H1 (cell line): Measurements from ENCODE around the gene FGF21. TPM values are rescaled to one million over a fixed set of nuclear protein-coding genes. Genes with fewer than 3 reads are reported as not detected.
A peak's percentile ranks its signal among the peaks of the same experiment; 100 is the strongest.

ENCODE experiments used
- CTCF ChIA-PET: fragments of 300-600 bp; sonication (Branson Sonifier 250); formaldehyde crosslinking; loops from one replicate; lab custom pipeline; 2021; ENCODE audit not compliant: partially characterized antibody; lab: Charles Lee
- POLR2A ChIA-PET: fragments of 300-600 bp; sonication (Branson Sonifier 250); formaldehyde crosslinking; loops from one replicate; lab custom pipeline; 2021; ENCODE audit warnings: inconsistent platforms; ENCODE audit not compliant: partially characterized antibody; lab: Charles Lee
- DNase-seq, 2 experiments: peaks; one replicate each; pipeline versions ENCODE4 v3.0.0 to v3.0.0-alpha.2; 2010 to 2022; ENCODE audit warnings: low spot score in 2 of 2, low read depth in 1 of 2, mixed read lengths in 1 of 2
- FAIRE-seq: peaks from 2 replicates; lab custom pipeline; 2011; peaks lifted over from hg19 to GRCh38; lab: Jason Lieb, UNC
- H2AFZ ChIP-seq: 2 replicates; pipeline ENCODE4 v1.8.1; 2012; ENCODE audit warnings: low read length, inconsistent platforms
- H2AK5ac ChIP-seq: 2 replicates; pipeline ENCODE4 v1.6.1; 2013; ENCODE audit warnings: low read depth, low read length
- H2BK120ac ChIP-seq: replicated peaks from 2 replicates; pipeline ENCODE3; 2013; ENCODE audit warnings: low read depth, low read length, inconsistent platforms
- H2BK12ac ChIP-seq: 2 replicates; pipeline ENCODE4 v1.6.1; 2013; ENCODE audit warnings: low read depth, low read length
- H2BK15ac ChIP-seq: 2 replicates; pipeline ENCODE4 v1.6.1; 2013; ENCODE audit warnings: low read length
- H2BK20ac ChIP-seq: 2 replicates; pipeline ENCODE4 v1.6.1; 2013; ENCODE audit warnings: low read length
- H2BK5ac ChIP-seq: 2 replicates; pipeline ENCODE4 v1.6.1; 2013; ENCODE audit warnings: low read depth, low read length
- H3K14ac ChIP-seq: 2 replicates; pipeline ENCODE4 v1.6.1; 2013; ENCODE audit warnings: inconsistent platforms; ENCODE audit not compliant: insufficient read length
- H3K18ac ChIP-seq: 2 replicates; pipeline ENCODE4 v1.6.1; 2013; ENCODE audit warnings: low read length; ENCODE audit errors: extremely low read depth
- H3K23ac ChIP-seq: 2 replicates; pipeline ENCODE4 v1.6.1; 2013; ENCODE audit warnings: inconsistent platforms; ENCODE audit not compliant: insufficient read length
- H3K23me2 ChIP-seq: 2 replicates; pipeline ENCODE4 v1.6.1; 2013; ENCODE audit warnings: low read depth, low read length
- H3K27ac ChIP-seq: 2 replicates; pipeline ENCODE4 v1.6.1; 2011; ENCODE audit warnings: low read depth, low read length, inconsistent platforms
- H3K27me3 ChIP-seq, 4 experiments: replicated peaks in 1 of 4; 1 replicate in 1 of 4; 2 replicates in 3 of 4; pipeline versions ENCODE4 v1.6.1 to v1.8.1; 2011 to 2013; ENCODE audit warnings: low read length in 3 of 4, mild to moderate bottlenecking in 3 of 4, inconsistent platforms in 2 of 4, mixed read lengths in 2 of 4, moderate library complexity in 1 of 4; ENCODE audit not compliant: control insufficient read depth in 3 of 4, insufficient read depth in 3 of 4; ENCODE audit errors: extremely low read depth in 1 of 4
- H3K36me3 ChIP-seq, 4 experiments: 2 replicates each; pipeline versions ENCODE4 v1.6.1 to v1.8.1; 2011 to 2013; ENCODE audit warnings: mild to moderate bottlenecking in 4 of 4, low read length in 3 of 4, moderate library complexity in 2 of 4, control low read depth in 1 of 4, inconsistent platforms in 1 of 4; ENCODE audit not compliant: insufficient read depth in 4 of 4, control insufficient read depth in 2 of 4
- H3K4ac ChIP-seq: replicated peaks from 2 replicates; pipeline ENCODE3; 2013; ENCODE audit warnings: low read length, low read depth, mixed read lengths, inconsistent platforms; ENCODE audit not compliant: insufficient read length
- H3K4me1 ChIP-seq, 4 experiments: replicated peaks in 1 of 4; 1 replicate in 1 of 4; 2 replicates in 3 of 4; pipeline versions ENCODE4 v1.6.1 to v1.8.1; 2011 to 2013; ENCODE audit warnings: low read length in 3 of 4, inconsistent platforms in 2 of 4, mixed read lengths in 1 of 4; ENCODE audit not compliant: insufficient read depth in 4 of 4, control insufficient read depth in 3 of 4
- H3K4me2 ChIP-seq, 2 experiments: 2 replicates each; pipeline versions ENCODE4 v1.6.1 to v1.8.1; 2011 to 2013; ENCODE audit warnings: low read depth in 2 of 2, low read length in 2 of 2, control low read depth in 1 of 2, inconsistent platforms in 1 of 2, mild to moderate bottlenecking in 1 of 2; ENCODE audit not compliant: insufficient read depth in 1 of 2
- H3K4me3 ChIP-seq, 4 experiments: fragments of 200-600, 300-600 bp in 1 of 4; sonication (generic), shearing (Covaris generic), sonication (Bioruptor Twin) in 1 of 4; 2 replicates each; pipeline versions ENCODE4 v1.5.1 to v1.8.1; 2011 to 2016; ENCODE audit warnings: low read length in 4 of 4, low read depth in 3 of 4, control low read depth in 2 of 4, inconsistent platforms in 2 of 4, mild to moderate bottlenecking in 2 of 4, mixed read lengths in 1 of 4, moderate library complexity in 1 of 4; ENCODE audit not compliant: insufficient read depth in 2 of 4; ENCODE audit errors: extremely low read depth in 1 of 4
- H3K56ac ChIP-seq: replicated peaks from 2 replicates; pipeline ENCODE3; 2013; ENCODE audit warnings: low read depth, mild to moderate bottlenecking, mixed read lengths, low read length, inconsistent platforms; ENCODE audit not compliant: insufficient read length
- H3K79me1 ChIP-seq: 2 replicates; pipeline ENCODE4 v1.6.1; 2013; ENCODE audit warnings: low read depth, low read length, control low read depth
- H3K79me2 ChIP-seq, 2 experiments: 2 replicates each; pipeline versions ENCODE4 v1.6.1 to v1.8.1; 2012 to 2013; ENCODE audit warnings: low read length in 2 of 2, mild to moderate bottlenecking in 2 of 2, inconsistent platforms in 1 of 2; ENCODE audit not compliant: insufficient read depth in 2 of 2, control insufficient read depth in 1 of 2
- H3K9ac ChIP-seq, 4 experiments: replicated peaks in 1 of 4; 1 replicate in 1 of 4; 2 replicates in 3 of 4; pipeline versions ENCODE4 v1.6.1 to v1.8.1; 2011 to 2013; ENCODE audit warnings: low read depth in 3 of 4, low read length in 3 of 4, control low read depth in 2 of 4, mild to moderate bottlenecking in 2 of 4, moderate library complexity in 2 of 4, inconsistent platforms in 1 of 4; ENCODE audit errors: extremely low read depth in 1 of 4
- H3K9me3 ChIP-seq, 2 experiments: 2 replicates each; pipeline versions ENCODE4 v1.6.1 to v1.8.1; 2012 to 2013; ENCODE audit warnings: mild to moderate bottlenecking in 2 of 2, moderate library complexity in 2 of 2, control low read depth in 1 of 2, inconsistent platforms in 1 of 2, low read depth in 1 of 2, low read length in 1 of 2, mixed read lengths in 1 of 2; ENCODE audit not compliant: insufficient read depth in 2 of 2
- H4K20me1 ChIP-seq, 2 experiments: replicated peaks in 1 of 2; 2 replicates each; pipeline versions ENCODE3 to v1.8.1; 2011 to 2013; ENCODE audit warnings: inconsistent platforms in 2 of 2, low read length in 2 of 2, mild to moderate bottlenecking in 1 of 2; ENCODE audit not compliant: insufficient read depth in 2 of 2, control insufficient read depth in 1 of 2
- H4K5ac ChIP-seq: 2 replicates; pipeline ENCODE4 v1.6.1; 2013; ENCODE audit warnings: low read length, low read depth, mixed read lengths, inconsistent platforms; ENCODE audit not compliant: insufficient read length
- H4K8ac ChIP-seq: 2 replicates; pipeline ENCODE4 v1.8.0; 2013; ENCODE audit warnings: mild to moderate bottlenecking, moderate library complexity, low read length, inconsistent platforms; ENCODE audit not compliant: insufficient read depth; ENCODE audit errors: extremely low read depth
- H4K91ac ChIP-seq: replicated peaks from 2 replicates; pipeline ENCODE3; 2013; ENCODE audit warnings: low read length, mixed read lengths, inconsistent platforms; ENCODE audit not compliant: insufficient read length
- FOSL1 ChIP-seq: IDR thresholded peaks from 2 replicates; pipeline ENCODE4 v1.6.1; 2011; ENCODE audit warnings: mild to moderate bottlenecking, low read depth, low read length, moderate library complexity; ENCODE audit not compliant: insufficient read depth
- TBP ChIP-seq: IDR thresholded peaks from 2 replicates; pipeline ENCODE4 v1.6.1; 2011; ENCODE audit warnings: low read depth, low read length, improper control_type of control experiment
- WGBS, 2 experiments: shearing (Covaris generic) in 1 of 2; methylation state at CpG; one replicate each; pipeline versions ENCODE4 v1.1.6 to v1.1.7; 2013 to 2015; ENCODE audit warnings: low lambda C conversion rate in 2 of 2, mixed read lengths in 2 of 2, inconsistent platforms in 1 of 2, low coverage in 1 of 2, missing lambda C conversion rate in 1 of 2; ENCODE audit not compliant: insufficient replicate concordance in 2 of 2, insufficient coverage in 1 of 2, insufficient read length in 1 of 2; ENCODE audit errors: extremely low coverage in 1 of 2, missing lambda C conversion rate in 1 of 2; 5-methylcytosine and 5-hydroxymethylcytosine counted together
- polyA plus RNA-seq, 7 experiments: library from polyadenylated mRNA; depleted of rRNA in 3 of 7; stranded (reverse) in 5 of 7; unstranded in 2 of 7; fragments of >200 nt in 5 of 7; fragments of 200-250 nt in 2 of 7; gene quantifications; 1 replicate in 5 of 7; 2 replicates in 1 of 7; 4 replicates in 1 of 7; pipeline versions ENCODE4 v1.2.1 to v1.2.3, GENCODE V29; 2011 to 2013; ENCODE audit warnings: missing spikeins in 2 of 7, mixed read lengths in 2 of 7
- total RNA-seq: library from RNA; stranded (reverse); fragmentation: NEBNext Ultra II Directional; extraction: Animal tissue kit (Norgen Biotek cat#: 25700); gene quantifications from 2 replicates; pipeline ENCODE4 v1.2.1, GENCODE V29; 2021

Gene FGF21
- total and polyA plus RNA-seq, 2 of the 8 experiments (the other 6 are each of a cell fraction or from before 2014, with no cell fraction given) = 0.48 to 0.80 TPM

GRCh38 chr19:48746110-48746509 is 9.2 kb upstream of the FGF21 start:
- CTCF ChIA-PET = no interaction called here
- H2AFZ ChIP-seq = no peak overlapping the region
- peaks cover 3 to 17% of the 10 kb centered on the region in 2 experiments; a peak in 3 of 4 replicates for H3K79me2 ChIP-seq
- no peak overlapping the region for H4K91ac ChIP-seq
- H3K23ac ChIP-seq = no peak overlapping the region
- H3K23me2 ChIP-seq = peaks cover 3% of the 10 kb centered on the region; the same call in 1 of the 2 replicates
- FAIRE-seq = no peak
- H2BK5ac ChIP-seq = peak overlapping the region; percentile 75
- H3K36me3 ChIP-seq = peaks cover 11 to 29% (median 15%) of the 10 kb centered on the region in 4 experiments
- no peak overlapping the region for H2BK15ac ChIP-seq
- H2BK20ac ChIP-seq = no peak overlapping the region
- no peak overlapping the region for H3K14ac ChIP-seq
- peak overlapping the region; percentile 93; the same call in 1 of the 2 replicates for H2AK5ac ChIP-seq
- no peak overlapping the region for H3K56ac ChIP-seq
- no peak overlapping the region for H3K4ac ChIP-seq
- peak overlapping the region; percentile 41; the same call in 1 of the 2 replicates for H4K8ac ChIP-seq
- H3K9me3 ChIP-seq = no peaks in the 10 kb centered on the region
- TF ChIP-seq FOSL1 (no peak), TBP (0 out of 2 replicates have a peak, but pooled peaks have one; percentile 0)
- TF ChIP-seq, all 59 proteins: peak for 1
- POLR2A ChIA-PET = interaction anchor here (0.8 to 5.6 kb wide), 13 partner anchors 8 to 144 kb away, joined by 3 to 30 read pairs (median 5); partner anchors contain the start of genes CA11 and FUT2
- Histone ChIP-seq H3K79me1 (peaks cover 10% of the 10 kb centered on the region; the same call in 1 of the 2 replicates), H3K4me3 (peak overlapping the region in 3 of 4 experiments; percentile 57 to 64 (median 58); a peak in 7 of 8 replicates), H2BK120ac (peak overlapping the region; percentile 3), H3K27ac (peak overlapping the region; percentile 66; the same call in 1 of the 2 replicates), H3K4me1 (peaks cover 5 to 11% (median 8%) of the 10 kb centered on the region in 4 experiments), H4K5ac (no peak overlapping the region), H3K9ac (0 out of 7 replicates have a peak overlapping the region, but pooled peaks of 1 of the 4 experiments have one; percentile 31), H3K18ac (no peak overlapping the region; the same call in 1 of the 2 replicates), H3K4me2 (peak overlapping the region; percentile 73 to 78; a peak in 3 of 4 replicates), H3K27me3 (no peaks in the 10 kb centered on the region), H2BK12ac (peak overlapping the region; percentile 80), H4K20me1 (peaks cover 3 to 7% of the 10 kb centered on the region in 2 experiments)
- no peak for DNase-seq
- 88% methylated on average over 8 of the region's 8 CpGs; no CpG with 5 or more reads in 1 of the 2 experiments for WGBS, 2 experiments
